Measurements from ENCODE around the gene PDE9A. TPM values are rescaled to one million over a fixed set of nuclear protein-coding genes. Genes with fewer than 3 reads are reported as not detected.
A peak's percentile ranks its signal among the peaks of the same experiment; 100 is the strongest.

The PDE9A gene
- total RNA-seq = 1.5 and 2.2 TPM in 2 replicates
- polyA plus RNA-seq = 0.22 and 0.28 TPM in 2 replicates
- polyA plus RNA-seq (2011; cell fraction: cytosol; rRNA removed) = 0.37 and 0.38 TPM in 2 replicates
- 0.41 and 0.45 TPM in 2 replicates for polyA plus RNA-seq (2011; cell fraction: nucleus; rRNA removed)
- polyA plus RNA-seq (2012) = 0.22 and 0.35 TPM in 2 replicates
- 0.51 TPM in 1 of 2 replicates, not detected in the other for polyA minus RNA-seq
- 3.8 TPM for polyA minus RNA-seq (2011; cell fraction: cytosol; rRNA and poly(A)+ RNA removed)
- polyA minus RNA-seq (2011; cell fraction: nucleus; rRNA and poly(A)+ RNA removed) = 0.24 TPM in 1 of 2 replicates, not detected in the other
- percentile 27 among the genes with signal in this experiment for Bru-seq, nascent RNA
- percentile 22 among the genes with signal in this experiment for BruChase-seq, experiment 1, labeled RNA remaining after a 6-hour chase
- percentile 26 among the genes with signal in this experiment for BruChase-seq, experiment 2, labeled RNA remaining after a 2-hour chase
- long read RNA-seq, partial matches to known transcripts = 2 of 2 reads
- long read RNA-seq, other reads (novel, unspliced or antisense) = 0 of 2 reads

GRCh38 chr21:42653231-42654061, at the start of gene PDE9A:
TSS of gene PDE9A (plus strand) at chr21:42653621. CDS start at chr21:42653815, 194 bp downstream.
- ChIA-PET POLR2A (interaction anchor here (0.6 kb wide), 1 partner anchor 16 kb away, joined by 7 read pairs; no protein-coding TSS in a partner anchor), CTCF (interaction anchor here (0.7 to 2.6 kb wide), 5 partner anchors 10 to 166 kb away, joined by 3 to 18 read pairs (median 4); no protein-coding TSS in a partner anchor)
- BruUV-seq (replicated peaks) = no TSS peak

More at GRCh38 chr21:42653231-42654061, at the start of gene PDE9A:
- dilution Hi-C loops (cut with MboI; ENCODE audit: extremely low pct_ligation_motif_present, low sequenced_read_pairs) = no loop called here
- H3K27ac ChIP-seq (ENCODE audit: insufficient read depth, low read depth, low read length) = no peak within 1 kb of the TSS
- no peaks in the 10 kb centered on the region for H3K4me1 ChIP-seq (ENCODE audit: control insufficient read depth, extremely low read depth, insufficient read depth, low read length)
- TF ChIP-seq GATA2 (IDR thresholded peaks at IDR 0.05; ENCODE audit: insufficient read depth, insufficient read length, low read depth, low read length) (no peak), MAX (IDR thresholded peaks at IDR 0.05; ENCODE audit: insufficient read depth, insufficient read length) (no peak), FOS (IDR thresholded peaks at IDR 0.05; ENCODE audit: borderline replicate concordance, insufficient read depth, low read length) (no peak), EZH2 (IDR thresholded peaks at IDR 0.05; ENCODE audit: borderline replicate concordance, low read depth, low read length, severe bottlenecking) (no peak), POLR2AphosphoS5 (IDR thresholded peaks at IDR 0.05; ENCODE audit: insufficient read depth, low read depth, low read length) (no peak), JUN (IDR thresholded peaks at IDR 0.05; ENCODE audit: borderline replicate concordance, insufficient read depth, insufficient read length, low read depth) (no peak), MYC (IDR thresholded peaks at IDR 0.05; ENCODE audit: low read depth, low read length) (no peak), POLR2A (IDR thresholded peaks at IDR 0.05; ENCODE audit: low read depth, low read length) (no peak)
- TF ChIP-seq, protein P1, sequence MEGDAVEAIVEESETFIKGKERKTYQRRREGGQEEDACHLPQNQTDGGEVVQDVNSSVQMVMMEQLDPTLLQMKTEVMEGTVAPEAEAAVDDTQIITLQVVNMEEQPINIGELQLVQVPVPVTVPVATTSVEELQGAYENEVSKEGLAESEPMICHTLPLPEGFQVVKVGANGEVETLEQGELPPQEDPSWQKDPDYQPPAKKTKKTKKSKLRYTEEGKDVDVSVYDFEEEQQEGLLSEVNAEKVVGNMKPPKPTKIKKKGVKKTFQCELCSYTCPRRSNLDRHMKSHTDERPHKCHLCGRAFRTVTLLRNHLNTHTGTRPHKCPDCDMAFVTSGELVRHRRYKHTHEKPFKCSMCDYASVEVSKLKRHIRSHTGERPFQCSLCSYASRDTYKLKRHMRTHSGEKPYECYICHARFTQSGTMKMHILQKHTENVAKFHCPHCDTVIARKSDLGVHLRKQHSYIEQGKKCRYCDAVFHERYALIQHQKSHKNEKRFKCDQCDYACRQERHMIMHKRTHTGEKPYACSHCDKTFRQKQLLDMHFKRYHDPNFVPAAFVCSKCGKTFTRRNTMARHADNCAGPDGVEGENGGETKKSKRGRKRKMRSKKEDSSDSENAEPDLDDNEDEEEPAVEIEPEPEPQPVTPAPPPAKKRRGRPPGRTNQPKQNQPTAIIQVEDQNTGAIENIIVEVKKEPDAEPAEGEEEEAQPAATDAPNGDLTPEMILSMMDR (IDR thresholded peaks at IDR 0.05; ENCODE audit: extremely low read depth in 1 of 2, insufficient read depth in 1 of 2, low read depth in 1 of 2, low read length in 2 of 2) = no peak
- no peaks in the 10 kb centered on the region for H4K20me1 ChIP-seq (replicated peaks; ENCODE audit: control insufficient read depth, extremely low read depth, insufficient read depth, low read length)
- FAIRE-seq (peak; percentile 28), DNase-seq (ENCODE audit: low read depth, low spot score) (no peak)
- H3K4me3 ChIP-seq (replicated peaks in 1 of 3; ENCODE audit: insufficient read depth in 1 of 3, low read depth in 1 of 3, low read length in 3 of 3) = peak within 1 kb of the TSS in 1 of 3 experiments; percentile 33
- H3K9me3 ChIP-seq (replicated peaks; ENCODE audit: control insufficient read depth, insufficient read depth, low read length) = no peaks in the 10 kb centered on the region
- H3K9ac ChIP-seq (replicated peaks; ENCODE audit: extremely low read depth, insufficient read depth, low read length) = no peak within 1 kb of the TSS
- H2AFZ ChIP-seq (ENCODE audit: low read depth, low read length) = no peak within 1 kb of the TSS
- H3K4me2 ChIP-seq (ENCODE audit: insufficient read depth, low read length) = no peak within 1 kb of the TSS
- H3K9me1 ChIP-seq (replicated peaks; ENCODE audit: control insufficient read depth, extremely low read depth, insufficient read depth, low read length) = no peaks in the 10 kb centered on the region
- no peaks in the 10 kb centered on the region for H3K36me3 ChIP-seq (ENCODE audit: control insufficient read depth in 2 of 2, extremely low read depth in 1 of 2, insufficient read depth in 2 of 2, low read length in 2 of 2)
- H3K79me2 ChIP-seq (ENCODE audit: control insufficient read depth, insufficient read depth, low read length) = no peaks in the 10 kb centered on the region
- peaks cover 21 to 25% of the 10 kb centered on the region in 2 experiments for H3K27me3 ChIP-seq (ENCODE audit: control insufficient read depth in 2 of 2, insufficient read depth in 2 of 2, low read length in 2 of 2)
- intact Hi-C loops (cut with micrococcal nuclease) = no loop called here
